Keratinocyte (primary cell): ENCODE measurements around the gene CCDC185. TPM values are rescaled to one million over a fixed set of nuclear protein-coding genes. Genes with fewer than 3 reads are reported as not detected.

Experiments
- DNase-seq: peaks from one replicate; pipeline ENCODE4 v3.0.0-alpha.2; 2011; ENCODE audit warnings: low read depth, missing footprints, low spot score
- FAIRE-seq: peaks from 2 replicates; lab custom pipeline; 2011; peaks lifted over from hg19 to GRCh38; lab: Jason Lieb, UNC
- H2AFZ ChIP-seq: 2 replicates; pipeline ENCODE4 v1.6.0; 2012; ENCODE audit warnings: low read length, control low read depth, inconsistent platforms; ENCODE audit not compliant: control insufficient read depth
- H3K27ac ChIP-seq: 2 replicates; pipeline ENCODE4 v1.5.1; 2011; ENCODE audit warnings: low read length; ENCODE audit not compliant: control insufficient read depth, insufficient read depth
- H3K27me3 ChIP-seq: 3 replicates; pipeline ENCODE4 v1.6.0; 2011; ENCODE audit warnings: low read length; ENCODE audit not compliant: control insufficient read depth, insufficient read depth; ENCODE audit errors: extremely low read depth
- H3K36me3 ChIP-seq, 2 experiments: 2 replicates in 1 of 2; 3 replicates in 1 of 2; pipeline ENCODE4 v1.5.1; 2011; ENCODE audit warnings: low read length in 2 of 2, mild to moderate bottlenecking in 1 of 2; ENCODE audit not compliant: control insufficient read depth in 2 of 2, insufficient read depth in 2 of 2; ENCODE audit errors: extremely low read depth in 1 of 2
- H3K4me1 ChIP-seq: 3 replicates; pipeline ENCODE4 v1.5.1; 2011; ENCODE audit warnings: low read length; ENCODE audit not compliant: control insufficient read depth, insufficient read depth; ENCODE audit errors: extremely low read depth
- H3K4me2 ChIP-seq: 3 replicates; pipeline ENCODE4 v1.6.0; 2011; ENCODE audit warnings: low read depth, low read length; ENCODE audit not compliant: control insufficient read depth, insufficient read depth; ENCODE audit errors: extremely low read depth
- H3K4me3 ChIP-seq, 3 experiments: fragments of 200-600 bp in 1 of 3; sonication (generic) in 1 of 3; 2 replicates in 2 of 3; 3 replicates in 1 of 3; pipeline ENCODE4 v1.5.1; 2011 to 2016; ENCODE audit warnings: low read length in 3 of 3, mild to moderate bottlenecking in 3 of 3, control low read depth in 2 of 3, inconsistent platforms in 1 of 3, low read depth in 1 of 3, mixed read lengths in 1 of 3, mixed run types in 1 of 3, moderate library complexity in 1 of 3; ENCODE audit not compliant: control insufficient read depth in 2 of 3, insufficient read depth in 2 of 3; ENCODE audit errors: extremely low read depth in 1 of 3
- H3K79me2 ChIP-seq: 2 replicates; pipeline ENCODE4 v1.6.0; 2012; ENCODE audit warnings: low read length; ENCODE audit not compliant: control insufficient read depth, insufficient read depth
- H3K9ac ChIP-seq: 3 replicates; pipeline ENCODE4 v1.6.0; 2011; ENCODE audit warnings: low read length; ENCODE audit not compliant: control insufficient read depth, insufficient read depth; ENCODE audit errors: extremely low read depth
- H3K9me1 ChIP-seq: 3 replicates; pipeline ENCODE4 v1.6.0; 2011; ENCODE audit warnings: low read length; ENCODE audit not compliant: control insufficient read depth, insufficient read depth; ENCODE audit errors: extremely low read depth
- H3K9me3 ChIP-seq: 2 replicates; pipeline ENCODE4 v1.5.1; 2012; ENCODE audit warnings: low read depth, low read length; ENCODE audit not compliant: control insufficient read depth
- H4K20me1 ChIP-seq: 3 replicates; pipeline ENCODE4 v1.6.0; 2011; ENCODE audit warnings: low read length; ENCODE audit not compliant: control insufficient read depth, insufficient read depth; ENCODE audit errors: extremely low read depth
- CTCF ChIP-seq, 3 experiments: IDR thresholded peaks in 1 of 3; conservative IDR thresholded peaks in 1 of 3; optimal IDR thresholded peaks in 1 of 3; 2 replicates in 2 of 3; 3 replicates in 1 of 3; pipeline versions ENCODE3 to v1.5.1; 2011; ENCODE audit warnings: low read length in 3 of 3, mild to moderate bottlenecking in 3 of 3, moderate library complexity in 2 of 3, control low read depth in 1 of 3, inconsistent platforms in 1 of 3; ENCODE audit not compliant: insufficient read depth in 2 of 3; ENCODE audit errors: extremely low read depth in 1 of 3
- EZH2 ChIP-seq: IDR thresholded peaks from one replicate; pipeline ENCODE4 v1.6.1; 2012; ENCODE audit warnings: inconsistent platforms, mild to moderate bottlenecking, low read length, moderate library complexity
- dilution Hi-C: fragments of 300-500 bp; cut with MboI; formaldehyde crosslinking; loops from one replicate; pipeline ENCODE4 v1.7.0; 2020; ENCODE audit warnings: low sequenced_read_pairs; ENCODE audit not compliant: extremely low pct_ligation_motif_present
- polyA plus RNA-seq, 5 experiments: library from polyadenylated mRNA; depleted of rRNA in 3 of 5; stranded (reverse) in 3 of 5; stranded (forward) in 1 of 5; unstranded in 1 of 5; fragments of >200 nt; gene quantifications; 1 replicate in 1 of 5; 2 replicates in 3 of 5; 3 replicates in 1 of 5; pipeline versions ENCODE4 v1.2.1 to v1.2.3, GENCODE V29; 2011 to 2012; ENCODE audit warnings: missing spikeins in 2 of 5, low read depth in 1 of 5, low replicate concordance in 1 of 5

Gene CCDC185
- polyA plus RNA-seq, 1 donor (not counting 4 experiments of a cell fraction or from before 2014, with no cell fraction given) = not detected

DNA sequence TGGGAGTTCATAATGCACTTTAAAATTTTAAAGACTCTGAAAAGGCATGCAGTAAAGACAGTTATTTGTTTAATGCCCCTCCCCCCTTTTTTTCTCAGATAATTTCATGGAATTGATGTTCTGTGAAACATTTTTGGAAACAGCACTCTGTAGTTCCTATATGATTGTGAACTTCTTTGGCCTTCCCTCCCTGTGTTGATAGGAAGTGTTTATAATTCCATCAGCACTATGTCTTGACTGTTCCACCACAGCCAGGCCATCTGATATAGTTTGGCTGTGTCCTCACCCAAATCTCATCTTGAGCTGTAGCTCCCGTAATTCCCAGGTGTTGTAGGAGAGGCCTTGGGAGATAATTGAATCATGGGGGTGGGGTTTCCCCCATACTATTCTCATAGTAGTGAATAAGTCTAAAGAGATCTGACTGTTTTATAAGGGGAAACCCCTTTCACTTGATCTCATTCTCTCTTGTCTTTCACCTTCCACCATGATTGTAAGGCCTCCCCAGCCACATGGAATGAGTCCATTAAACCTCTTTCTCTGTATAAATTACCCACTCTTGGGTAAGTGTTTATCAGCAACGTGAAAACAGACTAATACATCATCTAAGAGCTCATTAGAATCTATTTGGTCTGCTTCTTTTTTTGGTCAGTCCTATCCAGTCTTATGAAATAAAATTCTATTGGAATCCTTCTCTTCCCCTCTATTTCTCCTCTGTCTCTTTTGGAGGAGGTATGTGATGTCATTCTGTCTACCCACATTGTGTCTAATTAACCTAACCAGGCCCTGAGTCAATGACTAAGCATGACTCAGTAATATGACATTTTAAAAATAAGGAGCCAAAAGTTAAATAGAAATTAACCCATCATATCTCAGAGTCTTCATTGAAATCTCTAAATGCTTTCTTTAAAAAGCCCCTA is 8.9 kb downstream of the CCDC185 start:
- H3K79me2 ChIP-seq = no peaks in the 10 kb centered on the region
- FAIRE-seq (peak; percentile 67), DNase-seq (peak; percentile 17)
- no peak overlapping the region for H3K9ac ChIP-seq
- TF ChIP-seq EZH2 (no peak), CTCF (optimal IDR thresholded peaks at IDR 0.05 in 1 of 3, IDR thresholded peaks at IDR 0.05 in 1 of 3, conservative IDR thresholded peaks at IDR 0.05 in 1 of 3; ENCODE audit: extremely low read depth in 1 of 3, insufficient read depth in 2 of 3, low read length in 3 of 3) (no peak)
- no peaks in the 10 kb centered on the region for H4K20me1 ChIP-seq
- dilution Hi-C loops = no loop called here
- H3K36me3 ChIP-seq = no peaks in the 10 kb centered on the region
- H2AFZ ChIP-seq = no peak overlapping the region
- H3K27ac ChIP-seq = peak overlapping the region; percentile 10
- H3K4me2 ChIP-seq = peak overlapping the region; percentile 13
- no peak overlapping the region for H3K4me3 ChIP-seq
- no peaks in the 10 kb centered on the region for H3K27me3 ChIP-seq
- no peaks in the 10 kb centered on the region for H3K9me1 ChIP-seq
- H3K9me3 ChIP-seq = no peaks in the 10 kb centered on the region
- peaks cover 17% of the 10 kb centered on the region for H3K4me1 ChIP-seq

- peak overlapping the region; percentile 13 for H3K4me2 ChIP-seq
- H4K20me1 ChIP-seq = no peaks in the 10 kb centered on the region
- dilution Hi-C loops = no loop called here
- H3K79me2 ChIP-seq = no peaks in the 10 kb centered on the region
- no peak for FAIRE-seq
- H3K9me3 ChIP-seq = no peaks in the 10 kb centered on the region
- H3K9ac ChIP-seq = no peak overlapping the region
- DNase-seq = no peak
- H2AFZ ChIP-seq = no peak overlapping the region
- H3K36me3 ChIP-seq = no peaks in the 10 kb centered on the region
- no peak overlapping the region for H3K27ac ChIP-seq
- H3K27me3 ChIP-seq = no peaks in the 10 kb centered on the region
- TF ChIP-seq EZH2 (no peak), CTCF (optimal IDR thresholded peaks at IDR 0.05 in 1 of 3, IDR thresholded peaks at IDR 0.05 in 1 of 3, conservative IDR thresholded peaks at IDR 0.05 in 1 of 3; ENCODE audit: extremely low read depth in 1 of 3, insufficient read depth in 2 of 3, low read length in 3 of 3) (no peak)
- peaks cover 17% of the 10 kb centered on the region for H3K4me1 ChIP-seq
- H3K4me3 ChIP-seq = no peak overlapping the region
- no peaks in the 10 kb centered on the region for H3K9me1 ChIP-seq
Measured at GRCh38 chr1:223402790-223403142, 9.6 kb downstream of the CCDC185 start.
